ENCODE data around the gene CFAP45. TPM values are rescaled to one million over a fixed set of nuclear protein-coding genes. Genes with fewer than 3 reads are reported as not detected.

The CFAP45 gene
- total and polyA plus RNA-seq, 9 of the 15 experiments (the other 6 are each of a cell fraction or from before 2014, with no cell fraction given), result 0.65 to 2.4 (median 1.5) TPM

- H3K36me3 ChIP-seq (ENCODE audit: control insufficient read depth, insufficient read depth, low read length), result no peaks in the 10 kb centered on the region
- FAIRE-seq (peak; percentile 72), ATAC-seq (peak; percentile 30; the same call in 2 of the 3 replicates), DNase-seq (ENCODE audit: extremely low read depth in 1 of 4, low spot score in 3 of 4) (peak in 2 of 4 experiments; percentile 26 to 48)
- H4K20me1 ChIP-seq (replicated peaks; ENCODE audit: control insufficient read depth, insufficient read depth, low read length), result no peaks in the 10 kb centered on the region
- BruUV-seq (replicated peaks), result no TSS peak
- H3K4me2 ChIP-seq (ENCODE audit: insufficient read depth, low read length), result peak overlapping the region; percentile 10; the same call in 1 of the 2 replicates
- H3K4me3 ChIP-seq, result no peak overlapping the region
- ChIA-PET POLR2A (interaction anchor here (0.7 to 3.1 kb wide), 5 partner anchors 9 to 82 kb away, joined by 3 to 21 read pairs (median 3); partner anchors contain the start of gene TAGLN2), CTCF (ENCODE audit: low intra/inter-chr PET ratio) (no interaction called here)
- peak overlapping the region; percentile 8; the same call in 1 of the 2 replicates for H2AFZ ChIP-seq (ENCODE audit: low read depth, low read length)
- peaks cover 4 to 43% of the 10 kb centered on the region in 2 experiments; a peak in 4 of 5 replicates for H3K4me1 ChIP-seq (replicated peaks in 1 of 2; ENCODE audit: control insufficient read depth in 2 of 2, insufficient read depth in 2 of 2, low read length in 2 of 2)
- H3K27ac ChIP-seq (ENCODE audit: extremely low read depth, low read depth, low read length), result peak overlapping the region; percentile 34; the same call in 1 of the 3 replicates
- H3K9me3 ChIP-seq (replicated peaks; ENCODE audit: control insufficient read depth, insufficient read depth, low read depth, low read length), result no peaks in the 10 kb centered on the region; the same call in 1 of the 2 replicates
- H3K79me2 ChIP-seq (ENCODE audit: control insufficient read depth, insufficient read depth, low read length), result no peaks in the 10 kb centered on the region
- no peaks in the 10 kb centered on the region; a peak in 1 of 5 replicates for H3K27me3 ChIP-seq (ENCODE audit: control insufficient read depth in 2 of 2, insufficient read depth in 2 of 2, low read length in 2 of 2)
- peaks cover 3% of the 10 kb centered on the region for H3K9me1 ChIP-seq (ENCODE audit: control insufficient read depth, insufficient read depth, low read length)
- in situ Hi-C loops (cut with MboI) (no loop called here), intact Hi-C loops (cut with micrococcal nuclease) (no loop called here)
- WGBS (ENCODE audit: insufficient coverage, low coverage, missing lambda C conversion rate), result 10% methylated on average over 4 of the region's 4 CpGs
- H3K9ac ChIP-seq (ENCODE audit: insufficient read depth in 1 of 2, low read depth in 2 of 2, low read length in 2 of 2), result no peak overlapping the region
- TF ChIP-seq ZNF24 (IDR thresholded peaks at IDR 0.05) (no peak), BACH1 (tag; IDR thresholded peaks at IDR 0.05) (peak; percentile 94), ZNF316 (IDR thresholded peaks at IDR 0.05) (peak; percentile 100), CEBPB (tag; IDR thresholded peaks at IDR 0.05) (peak; percentile 96), ZNF592 (IDR thresholded peaks at IDR 0.05) (peak; percentile 39; the same call in 1 of the 2 replicates), ZNF695 (CRISPR knock-in tag; IDR thresholded peaks at IDR 0.05) (no peak), JUN (IDR thresholded peaks at IDR 0.05; ENCODE audit: borderline replicate concordance, low read depth, low read length) (0 out of 2 replicates have a peak, but pooled peaks have one; percentile 20), JUN (CRISPR knock-in tag; IDR thresholded peaks at IDR 0.05; ENCODE audit: borderline replicate concordance) (no peak), ATF7 (IDR thresholded peaks at IDR 0.05) (peak; percentile 28; the same call in 1 of the 2 replicates), JUND (IDR thresholded peaks at IDR 0.05; ENCODE audit: borderline replicate concordance, low read depth, low read length) (peak; percentile 42; the same call in 1 of the 2 replicates), JUND (tag; IDR thresholded peaks at IDR 0.05; ENCODE audit: borderline replicate concordance, low read depth, low read length) (peak; percentile 66; the same call in 1 of the 3 replicates), RBM14 (IDR thresholded peaks at IDR 0.05; ENCODE audit: borderline replicate concordance, insufficient read depth, low read depth, low read length) (no peak), C11orf30 (IDR thresholded peaks at IDR 0.05; ENCODE audit: low read depth) (peak; percentile 99), ARID1B (IDR thresholded peaks at IDR 0.05) (peak; percentile 55)
- TF ChIP-seq, protein P1, sequence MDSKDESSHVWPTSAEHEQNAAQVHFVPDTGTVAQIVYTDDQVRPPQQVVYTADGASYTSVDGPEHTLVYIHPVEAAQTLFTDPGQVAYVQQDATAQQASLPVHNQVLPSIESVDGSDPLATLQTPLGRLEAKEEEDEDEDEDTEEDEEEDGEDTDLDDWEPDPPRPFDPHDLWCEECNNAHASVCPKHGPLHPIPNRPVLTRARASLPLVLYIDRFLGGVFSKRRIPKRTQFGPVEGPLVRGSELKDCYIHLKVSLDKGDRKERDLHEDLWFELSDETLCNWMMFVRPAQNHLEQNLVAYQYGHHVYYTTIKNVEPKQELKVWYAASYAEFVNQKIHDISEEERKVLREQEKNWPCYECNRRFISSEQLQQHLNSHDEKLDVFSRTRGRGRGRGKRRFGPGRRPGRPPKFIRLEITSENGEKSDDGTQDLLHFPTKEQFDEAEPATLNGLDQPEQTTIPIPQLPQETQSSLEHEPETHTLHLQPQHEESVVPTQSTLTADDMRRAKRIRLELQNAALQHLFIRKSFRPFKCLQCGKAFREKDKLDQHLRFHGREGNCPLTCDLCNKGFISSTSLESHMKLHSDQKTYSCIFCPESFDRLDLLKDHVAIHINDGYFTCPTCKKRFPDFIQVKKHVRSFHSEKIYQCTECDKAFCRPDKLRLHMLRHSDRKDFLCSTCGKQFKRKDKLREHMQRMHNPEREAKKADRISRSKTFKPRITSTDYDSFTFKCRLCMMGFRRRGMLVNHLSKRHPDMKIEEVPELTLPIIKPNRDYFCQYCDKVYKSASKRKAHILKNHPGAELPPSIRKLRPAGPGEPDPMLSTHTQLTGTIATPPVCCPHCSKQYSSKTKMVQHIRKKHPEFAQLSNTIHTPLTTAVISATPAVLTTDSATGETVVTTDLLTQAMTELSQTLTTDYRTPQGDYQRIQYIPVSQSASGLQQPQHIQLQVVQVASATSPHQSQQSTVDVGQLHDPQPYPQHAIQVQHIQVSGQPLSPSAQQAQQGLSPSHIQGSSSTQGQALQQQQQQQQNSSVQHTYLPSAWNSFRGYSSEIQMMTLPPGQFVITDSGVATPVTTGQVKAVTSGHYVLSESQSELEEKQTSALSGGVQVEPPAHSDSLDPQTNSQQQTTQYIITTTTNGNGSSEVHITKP (IDR thresholded peaks at IDR 0.05; ENCODE audit: partially characterized antibody), result peak; percentile 11
These were observed 20.0 kb downstream of the CFAP45 start for GRCh38 chr1:159879977-159880376.

All from K562 (cell line).